Cardiac septum (tissue), 1 donor: ENCODE results near the gene WBP1L. TPM values are rescaled to one million over a fixed set of nuclear protein-coding genes. Genes with fewer than 3 reads are reported as not detected.
"Not testable (repeated sequence)": the region's sequence is repeated elsewhere in the genome, so short reads cannot be mapped to it uniquely, and the experiment has no call there.

Source experiments
- DNase-seq: peaks from one replicate; pipeline ENCODE4 v3.0.0-alpha.2; 2020; ENCODE audit warnings: low spot score
- intact Hi-C: fragments of 100-400 bp; cut with DNase I; formaldehyde crosslinking; loops from one replicate; pipeline ENCODE4 v1.14.0; 2022
- total RNA-seq: library from RNA; stranded (reverse); fragmentation: NEBNext Ultra II Directional; extraction: Animal tissue kit (Norgen Biotek cat#: 25700); gene quantifications from one replicate; pipeline ENCODE4 v1.2.1, GENCODE V29; 2021
- donor health status: DM: no; HTN: no; CAD: no.

Gene WBP1L
- total RNA-seq, 1 donor from 2014 or later: 19.2 TPM

DNA sequence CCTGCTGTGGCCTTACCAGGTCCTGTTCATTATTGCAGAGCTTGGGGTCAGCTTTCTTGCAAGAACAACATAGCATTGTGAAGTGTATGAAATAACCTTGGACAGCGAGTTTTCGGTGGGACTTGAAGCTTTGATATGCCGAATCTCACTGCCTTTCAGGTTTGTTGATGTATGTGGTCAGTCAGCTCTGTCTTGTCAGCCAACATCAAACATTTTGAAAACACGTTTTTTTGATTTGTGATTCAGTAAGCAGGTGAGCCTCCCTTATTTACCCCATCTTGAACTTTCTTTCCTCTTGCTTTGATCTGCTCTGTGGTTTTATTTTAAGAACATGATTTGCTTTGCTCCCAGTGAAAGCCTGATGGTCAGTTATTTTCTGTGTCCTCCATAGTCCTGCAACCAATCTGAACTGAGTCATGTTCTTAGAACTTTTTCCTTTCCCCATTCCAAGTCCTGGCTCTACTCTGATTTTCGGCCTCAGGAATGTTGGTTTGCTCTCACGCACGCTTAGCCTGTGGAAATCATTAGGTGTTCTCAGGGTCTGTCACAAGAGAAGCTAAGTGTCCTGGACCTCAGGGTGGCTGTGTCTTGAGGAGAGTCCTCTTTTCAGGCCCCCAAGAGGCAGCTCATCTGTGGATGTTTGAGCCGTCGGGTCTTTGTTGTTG lies 8.7 kb downstream of the WBP1L start:
- DNase-seq: no peak
- intact Hi-C loops: no loop called here

DNA sequence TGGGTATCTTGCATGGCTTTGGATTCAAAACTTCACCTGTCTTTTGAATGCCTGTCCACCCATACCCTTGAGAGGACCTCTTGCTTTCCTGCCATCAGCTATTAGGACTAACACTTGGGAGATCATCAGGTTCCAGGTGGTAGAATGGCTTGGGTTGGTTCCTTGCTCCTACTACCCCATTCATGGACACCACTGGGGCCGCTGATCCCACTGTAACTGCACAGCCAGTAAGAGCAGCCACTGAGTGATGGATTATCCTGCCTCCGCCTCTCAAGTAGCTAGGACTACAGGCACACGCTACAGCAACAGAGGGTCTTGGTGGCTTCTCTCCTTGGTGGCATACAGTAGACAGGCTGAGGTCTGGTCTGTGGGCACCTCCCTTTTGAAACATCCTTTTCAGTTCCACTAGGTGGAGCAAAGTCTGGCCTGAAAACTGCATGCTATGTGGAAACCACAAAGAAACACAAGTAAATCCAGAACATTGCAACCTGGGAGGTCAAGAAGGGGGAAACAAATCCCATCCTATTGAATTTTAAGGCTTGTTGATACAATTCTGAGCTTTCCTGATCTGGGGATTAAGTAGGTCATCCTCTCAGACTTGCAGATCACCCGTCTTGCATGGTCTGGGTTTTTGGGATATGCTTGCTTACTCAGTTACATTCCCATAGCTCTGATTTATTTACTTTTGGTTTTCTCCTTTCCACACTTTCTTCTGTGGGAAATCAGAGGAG lies 9.4 kb downstream of the WBP1L start:
- DNase-seq: no peak
- intact Hi-C loops: no loop called here

DNA sequence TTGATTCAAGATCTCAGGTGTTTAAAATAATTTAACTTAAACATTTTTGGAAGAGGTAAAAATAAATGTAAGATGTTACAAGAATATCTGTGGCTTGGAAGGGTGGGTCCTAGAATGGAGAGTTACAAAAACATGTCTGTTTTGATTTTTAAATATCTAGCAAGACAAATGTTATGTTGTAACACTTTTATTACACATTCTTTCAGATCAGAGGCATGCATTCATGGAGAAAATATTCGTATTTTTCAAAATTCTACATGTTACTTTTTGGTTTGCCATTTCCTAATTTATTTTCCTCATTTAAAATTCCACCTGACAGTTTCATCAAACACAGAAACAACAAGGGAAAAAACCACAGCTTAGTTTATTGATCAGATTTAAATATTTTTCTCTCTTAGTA lies 10.0 kb downstream of the WBP1L start:
- DNase-seq: no peak
- intact Hi-C loops: no loop called here

DNA sequence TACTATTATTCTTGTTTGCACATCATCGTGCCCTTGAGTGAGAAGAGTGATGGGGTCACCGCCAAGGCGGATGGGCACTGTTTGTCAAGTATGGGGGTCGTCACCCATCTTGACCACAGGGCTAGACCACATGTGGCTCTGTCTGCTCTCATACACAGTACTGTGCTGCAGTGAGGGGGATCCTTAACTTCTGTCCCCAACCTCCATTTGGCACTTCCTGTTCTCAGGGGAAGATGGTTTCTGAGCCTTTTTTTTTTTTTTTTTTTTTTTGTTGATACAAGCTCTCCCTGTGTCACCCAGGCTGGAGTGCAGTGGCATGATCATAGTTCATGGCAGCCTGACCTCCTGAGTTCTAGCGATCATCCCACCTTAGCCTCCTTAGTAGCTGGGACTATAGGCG lies 13.6 kb downstream of the WBP1L start:
- no peak for DNase-seq
- intact Hi-C loops: no loop called here

DNA sequence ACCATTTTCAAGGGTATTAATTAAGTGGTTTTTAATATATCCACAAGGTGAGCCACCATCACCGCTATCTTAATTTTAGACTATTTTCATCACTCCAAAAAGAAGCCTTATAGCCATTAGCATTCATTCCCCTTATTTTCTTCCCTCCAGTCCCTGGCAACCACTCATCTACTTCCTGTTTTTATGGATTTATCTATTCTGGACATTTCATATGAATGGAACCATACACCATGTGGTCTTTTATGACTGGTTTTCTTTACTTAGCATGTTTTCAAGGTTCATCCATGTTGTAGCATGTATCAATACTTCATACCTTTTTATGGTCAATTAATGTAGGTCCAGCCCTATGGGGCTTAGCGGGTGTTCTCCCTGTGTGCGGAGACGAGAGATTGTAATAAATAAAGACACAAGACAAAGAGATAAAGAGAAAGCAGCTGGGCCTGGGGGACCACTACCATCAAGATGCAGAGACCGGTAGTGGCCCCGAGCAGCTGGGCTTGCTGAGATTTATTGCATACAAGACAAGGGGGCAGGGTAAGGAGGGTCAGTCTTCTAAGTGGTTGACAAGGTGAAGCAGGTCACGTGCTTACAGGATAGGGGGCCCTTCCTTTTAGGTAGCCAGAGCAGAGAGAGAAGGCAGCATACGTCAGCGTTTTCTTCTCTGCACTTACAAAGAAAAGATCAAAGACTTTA lies 14.6 kb downstream of the WBP1L start:
- DNase-seq: no peak
- intact Hi-C loops: no loop called here

DNA sequence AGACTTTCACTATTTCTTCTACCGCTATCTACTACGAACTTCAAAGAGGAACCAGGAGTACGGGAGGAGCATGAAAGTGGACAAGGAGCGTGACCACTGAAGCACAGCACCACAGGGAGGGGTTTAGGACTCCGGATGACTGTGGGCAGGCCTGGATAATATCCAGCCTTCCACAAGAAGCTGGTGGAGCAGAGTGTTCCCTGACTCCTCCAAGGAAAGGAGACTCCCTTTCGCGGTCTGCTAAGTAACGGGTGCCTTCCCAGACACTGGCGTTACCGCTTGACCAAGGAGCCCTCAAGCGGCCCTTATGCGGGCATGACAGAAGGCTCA lies 15.2 kb downstream of the WBP1L start:
- DNase-seq, intact Hi-C loops: not testable (repeated sequence)

DNA sequence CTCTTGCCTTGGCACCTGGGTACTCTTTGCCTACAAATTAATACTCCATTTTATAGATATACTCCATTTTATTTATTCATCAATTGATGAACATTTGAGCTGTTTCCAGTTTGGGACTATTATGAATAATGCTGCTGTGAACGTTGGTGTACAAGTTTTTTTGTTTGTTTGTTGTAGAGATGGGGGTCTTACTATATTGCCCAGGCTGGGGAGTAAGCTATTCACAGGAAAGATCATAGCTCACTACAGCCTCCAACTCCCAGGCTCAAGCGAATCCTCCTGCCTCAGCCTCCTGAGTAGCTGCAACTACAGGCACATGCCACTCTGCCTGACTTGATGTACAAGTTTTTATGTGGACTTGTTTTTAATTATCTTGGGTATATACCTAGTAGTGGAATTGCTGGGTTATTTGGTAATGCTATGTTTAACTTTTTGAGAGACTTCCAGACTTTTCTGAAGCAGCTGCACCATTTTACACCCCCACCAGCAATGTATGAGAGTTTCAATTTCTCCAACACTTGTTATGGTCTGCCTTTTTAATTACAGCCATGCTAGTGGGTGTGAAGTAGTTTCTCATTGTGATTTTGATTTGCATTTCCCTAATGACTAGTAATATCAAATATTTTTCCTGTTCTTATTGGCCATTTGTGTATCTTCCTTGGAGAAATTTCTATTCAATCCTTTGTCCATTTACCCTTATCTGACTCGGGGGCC lies 15.9 kb downstream of the WBP1L start:
- no peak for DNase-seq
- intact Hi-C loops: no loop called here

DNA sequence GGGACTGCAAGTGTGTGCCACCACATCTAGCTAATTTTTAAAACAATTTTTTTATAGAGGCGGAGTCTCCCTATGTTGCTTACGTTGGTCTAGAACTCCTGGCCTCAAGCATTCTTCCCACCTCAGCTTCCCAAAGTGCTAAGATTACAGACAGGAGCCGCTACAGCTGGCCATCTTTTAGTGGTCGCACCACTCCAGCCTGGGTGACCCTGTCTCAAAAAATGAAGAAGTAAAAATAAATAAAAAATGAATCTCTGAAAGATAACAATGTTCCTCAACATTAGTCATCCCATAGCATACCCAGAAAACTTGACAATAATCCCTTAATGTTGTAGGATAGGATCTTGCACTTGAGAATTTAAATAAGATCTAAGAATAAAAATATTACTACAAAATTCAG lies 18.2 kb downstream of the WBP1L start:
- intact Hi-C loops: no loop called here
- DNase-seq: no peak

DNA sequence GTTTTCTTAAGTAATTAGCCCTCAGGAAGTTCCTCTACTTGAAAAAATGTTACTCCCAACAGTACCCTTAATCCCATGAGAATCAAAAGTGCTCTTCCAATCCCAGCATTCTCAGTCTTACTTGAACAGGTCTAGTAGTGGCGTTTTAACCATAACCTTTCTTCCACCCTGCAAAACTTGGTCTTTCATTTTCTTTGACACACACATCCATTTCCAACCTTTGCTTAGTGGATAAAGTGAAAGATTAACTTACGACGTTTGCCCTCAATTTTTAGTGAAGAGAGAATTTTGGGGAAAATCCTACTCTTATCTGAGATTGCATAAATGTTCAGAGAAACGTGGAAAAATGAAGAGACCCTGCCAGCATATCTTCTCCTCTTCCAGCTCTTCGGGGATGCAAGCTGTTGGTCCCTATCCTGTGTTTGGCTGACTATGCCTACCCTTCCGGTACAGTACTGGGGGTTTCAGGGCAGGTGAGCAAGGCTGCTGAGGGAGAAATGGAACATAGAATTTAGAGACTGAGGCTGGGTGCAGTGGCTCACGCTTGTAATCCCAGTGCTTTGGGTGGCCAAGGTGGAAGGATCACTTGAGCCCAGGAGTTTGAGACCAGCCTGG lies 18.8 kb downstream of the WBP1L start:
- no peak for DNase-seq
- intact Hi-C loops: no loop called here

DNA sequence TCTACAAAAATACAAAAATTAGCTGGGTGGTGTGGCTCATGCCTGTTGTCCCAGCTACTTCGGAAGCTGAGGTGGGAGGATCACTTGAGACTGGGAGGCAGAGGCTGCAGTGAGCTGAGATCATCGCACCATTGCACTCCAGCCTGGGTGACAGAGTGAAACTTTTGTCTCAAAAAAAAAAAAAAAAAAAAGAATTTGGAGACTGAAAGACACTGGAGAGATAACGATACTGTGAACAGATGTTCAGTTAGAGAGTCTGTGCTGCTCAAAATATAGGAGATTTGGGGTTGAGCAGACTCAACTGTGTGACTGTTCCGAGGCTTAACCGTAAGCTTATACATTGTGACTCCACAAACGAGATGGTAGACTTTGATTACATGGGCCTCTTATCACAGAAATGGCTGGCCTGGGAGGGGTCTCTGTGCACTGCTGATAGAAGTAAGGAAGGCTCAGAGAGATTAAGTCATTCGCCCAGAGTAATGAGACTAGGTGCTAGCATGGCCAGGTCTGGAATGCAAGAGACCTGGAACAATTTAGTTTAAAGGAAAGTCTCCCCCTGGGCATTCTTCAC lies 19.4 kb downstream of the WBP1L start:
- no peak for DNase-seq

DNA sequence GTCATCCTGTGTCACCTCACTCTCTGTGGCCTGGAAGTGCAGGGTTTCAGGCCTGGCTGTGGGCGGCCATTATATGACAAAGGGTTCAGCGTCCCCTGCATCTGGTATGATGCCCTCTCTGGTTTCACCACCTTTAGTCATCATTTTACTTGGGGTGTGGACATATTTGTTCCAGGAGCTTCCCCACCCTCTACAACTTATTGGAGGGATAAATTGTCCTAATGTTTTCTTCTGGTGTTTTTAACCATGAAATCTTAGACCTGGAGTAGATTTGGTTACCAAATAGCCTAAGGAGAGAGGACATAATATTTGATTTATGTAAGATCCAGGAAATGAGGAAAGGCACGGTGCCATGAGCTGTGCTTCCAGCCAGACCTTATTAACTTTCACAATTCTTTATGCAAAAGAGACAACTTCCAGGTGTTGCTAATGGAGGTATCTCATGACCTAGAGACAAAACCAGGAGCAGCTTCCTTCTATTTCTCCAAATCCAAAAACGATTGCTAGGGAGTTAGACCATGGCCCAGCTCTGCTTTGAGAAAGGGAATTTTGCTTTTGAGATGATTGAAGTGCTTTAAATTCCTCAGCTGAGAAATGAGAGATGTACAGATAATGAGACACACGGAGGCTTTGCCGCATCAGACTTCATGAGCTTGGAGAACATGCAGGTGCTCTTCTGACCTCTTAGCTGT lies 20.9 kb downstream of the WBP1L start:
- intact Hi-C loops: no loop called here

More for the DNA sequence above, 19.4 kb downstream of the WBP1L start:
- intact Hi-C loops: no loop called here

DNA sequence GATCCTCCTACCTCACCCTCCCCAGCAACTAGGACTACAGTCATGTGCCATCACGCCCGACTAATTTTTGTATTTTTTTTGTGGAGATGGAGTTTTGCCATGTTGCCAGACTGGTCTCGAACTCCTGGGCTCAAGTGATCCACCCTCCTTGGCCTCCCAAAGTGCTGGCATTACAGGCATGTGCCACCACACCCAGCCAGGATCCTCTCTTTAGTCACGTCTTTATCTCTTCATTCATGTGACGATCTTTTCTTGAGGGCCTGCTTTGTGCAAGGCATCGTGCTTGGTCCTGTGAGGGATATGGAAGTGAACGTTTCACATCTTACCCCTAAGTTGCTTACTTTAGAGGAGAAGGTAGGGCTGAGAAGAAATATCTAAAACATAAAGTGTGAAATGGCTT lies 21.6 kb downstream of the WBP1L start:
- intact Hi-C loops: no loop called here
- DNase-seq: no peak

More for the DNA sequence above, 20.9 kb downstream of the WBP1L start:
- DNase-seq: no peak

DNA sequence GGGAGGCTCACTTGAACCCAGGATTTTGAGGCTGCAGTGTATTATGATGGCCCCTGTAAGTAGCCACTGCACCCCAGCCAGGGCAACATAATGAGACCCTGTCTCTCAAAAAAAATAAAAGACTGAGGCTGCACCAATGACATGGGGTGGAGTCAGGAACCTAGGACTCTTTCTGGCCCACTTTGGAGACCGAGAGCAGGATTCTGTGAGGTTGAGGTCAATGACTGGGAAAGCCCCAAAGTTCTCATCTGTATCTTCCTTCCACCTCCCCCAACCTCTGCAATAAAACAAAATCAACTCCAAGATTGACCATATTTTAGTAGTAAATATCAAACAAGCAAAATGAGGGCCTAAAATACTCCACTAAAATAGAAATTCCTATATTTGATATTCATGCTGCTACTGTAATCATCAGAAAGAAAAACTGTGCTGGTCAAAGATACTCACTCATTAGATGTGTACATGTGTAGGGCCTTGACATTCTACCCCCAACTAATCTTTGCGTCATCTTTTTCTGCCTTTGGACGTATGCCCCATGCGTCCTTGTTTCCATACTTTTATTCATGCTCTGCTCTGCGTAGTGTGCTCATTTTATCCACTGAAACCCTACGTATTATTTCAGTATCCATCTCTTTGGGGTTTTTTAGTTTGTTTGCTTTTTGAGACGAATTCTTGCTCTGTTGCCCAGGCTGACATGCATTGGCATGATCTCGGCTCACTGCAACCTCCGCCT lies 23.8 kb downstream of the WBP1L start:
- intact Hi-C loops: no loop called here
- no peak for DNase-seq

DNA sequence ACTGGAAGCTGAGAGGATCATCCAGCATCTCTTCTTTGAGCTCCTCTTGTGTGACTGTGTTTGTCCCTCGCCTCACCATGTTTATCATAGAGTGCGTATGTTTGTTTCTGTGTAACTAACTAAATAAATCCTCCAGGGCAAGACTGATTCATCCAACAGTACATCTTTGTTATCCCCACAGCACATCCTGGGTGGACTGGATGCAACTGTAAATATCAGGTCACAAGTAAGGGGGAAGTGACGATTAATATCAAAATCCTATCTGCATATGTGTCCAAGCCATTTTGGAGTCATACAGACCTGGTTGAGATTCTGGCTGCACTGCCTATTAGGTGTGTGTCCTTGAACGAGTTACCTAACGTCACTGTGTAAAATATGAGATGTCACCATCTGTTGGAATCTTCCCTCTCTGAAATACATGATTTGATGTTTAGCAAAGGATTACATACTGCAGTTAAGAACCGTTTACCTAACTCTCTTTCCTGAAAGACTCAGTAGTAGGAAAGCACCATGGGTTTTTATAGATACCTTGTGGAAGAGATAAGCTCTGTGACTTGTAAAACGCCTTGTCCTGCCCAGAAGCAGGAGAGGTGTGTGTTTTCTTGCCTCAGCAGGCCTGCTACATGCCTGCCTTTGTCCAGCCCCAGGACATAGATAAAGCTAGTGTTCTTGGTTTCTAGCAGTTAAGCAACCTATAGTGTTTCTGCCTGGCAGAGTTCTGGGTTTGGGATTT lies 25.8 kb downstream of the WBP1L start:
- intact Hi-C loops: no loop called here
- DNase-seq: no peak

DNA sequence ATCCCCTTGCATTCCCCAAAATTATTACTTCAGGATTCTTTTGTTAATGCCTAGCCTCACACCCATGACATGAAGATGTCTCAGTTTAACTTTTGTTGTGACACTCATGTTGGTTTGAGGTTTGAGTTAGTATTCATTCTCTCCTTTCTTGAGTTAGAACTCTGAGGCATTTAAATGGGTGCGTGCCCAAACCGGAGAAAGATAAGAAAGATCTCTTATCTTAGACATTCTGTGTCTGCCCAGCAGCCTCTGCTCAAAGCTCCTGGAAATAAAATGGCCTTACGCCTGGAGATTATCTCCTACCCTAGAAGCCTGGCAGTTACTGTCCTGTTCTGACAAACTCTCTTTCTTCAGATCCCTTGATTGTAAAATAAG lies 26.3 kb downstream of the WBP1L start:
- intact Hi-C loops: no loop called here

DNA sequence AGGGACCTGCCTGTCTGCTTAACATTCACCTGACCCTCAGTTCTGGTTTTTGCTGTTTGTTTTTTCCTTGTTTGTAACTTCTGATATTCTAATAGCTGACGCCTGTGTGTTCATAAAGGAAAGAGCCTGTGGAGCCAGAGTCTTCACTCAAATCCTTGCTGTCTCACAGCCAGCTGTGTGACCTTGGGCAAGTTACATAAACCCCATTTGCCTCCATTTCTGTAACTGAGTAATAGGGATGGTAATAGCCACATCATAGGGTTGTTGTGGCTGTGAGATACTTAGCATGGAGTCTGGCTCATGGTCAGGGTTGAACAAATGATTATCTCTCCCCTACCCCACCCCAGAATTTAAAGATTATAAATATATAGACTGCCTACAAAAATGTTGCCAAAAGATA lies 27.0 kb downstream of the WBP1L start:
- intact Hi-C loops: no loop called here
- no peak for DNase-seq

More for the DNA sequence above, 26.3 kb downstream of the WBP1L start:
- no peak for DNase-seq

DNA sequence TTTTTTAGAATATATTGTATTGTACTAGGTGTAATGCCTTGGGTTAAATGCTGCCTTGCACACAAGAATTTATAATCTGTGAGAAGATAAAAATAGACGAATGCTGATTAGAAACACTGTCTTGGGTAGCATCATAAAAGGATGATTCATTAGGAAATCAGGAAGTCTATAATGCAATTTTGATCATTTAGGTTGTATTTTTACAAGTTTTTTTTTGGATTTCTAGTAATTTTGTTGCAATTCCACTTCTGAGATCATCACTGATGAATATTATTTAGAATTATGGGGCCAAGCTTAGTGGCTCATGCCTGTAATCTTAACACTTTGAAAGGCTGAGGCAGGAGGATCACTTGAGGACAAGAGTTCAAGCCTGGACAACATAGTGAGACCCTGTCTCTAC lies 29.6 kb downstream of the WBP1L start:
- no peak for DNase-seq
- intact Hi-C loops: no loop called here

DNA sequence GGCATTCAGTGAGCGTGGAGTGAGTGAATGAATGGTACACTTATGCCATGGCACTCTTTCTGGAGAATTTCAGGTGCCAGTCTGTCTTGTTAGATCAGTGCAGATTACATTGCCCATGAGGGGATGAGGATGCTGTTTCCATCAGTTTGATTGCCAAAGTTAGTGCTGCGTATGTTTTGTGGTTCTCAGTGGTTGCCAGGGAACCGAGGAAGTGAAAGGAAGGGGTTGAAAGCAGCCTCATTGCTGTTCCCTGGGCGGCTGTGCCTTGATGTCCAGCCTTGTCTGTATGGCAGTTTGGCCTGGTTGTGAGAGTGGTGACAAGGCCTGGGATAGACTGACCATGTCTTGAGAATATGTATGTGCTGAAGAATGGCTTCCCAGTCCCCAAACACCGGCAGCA lies 30.2 kb downstream of the WBP1L start:
- intact Hi-C loops: loop anchor here (2.0 kb wide), 1 partner anchor 41 kb away; no protein-coding TSS in a partner anchor
- no peak for DNase-seq
